ENCODE measurements around the gene KCNN1.
"Not testable (repeated sequence)": the region's sequence is repeated elsewhere in the genome, so short reads cannot be mapped to it uniquely, and the experiment has no call there.

The KCNN1 gene

GRCh38 chr19:18000915-18001776 lies 34.2 kb downstream of the KCNN1 start:
- DNase-seq (ENCODE audit: low read depth in 2 of 2) = peak; percentile 69 to 87

- DNase-seq (ENCODE audit: low read depth in 2 of 2) = no peak
Observed at GRCh38 chr19:18001777-18002345, 35.0 kb downstream of the KCNN1 start.

DNA sequence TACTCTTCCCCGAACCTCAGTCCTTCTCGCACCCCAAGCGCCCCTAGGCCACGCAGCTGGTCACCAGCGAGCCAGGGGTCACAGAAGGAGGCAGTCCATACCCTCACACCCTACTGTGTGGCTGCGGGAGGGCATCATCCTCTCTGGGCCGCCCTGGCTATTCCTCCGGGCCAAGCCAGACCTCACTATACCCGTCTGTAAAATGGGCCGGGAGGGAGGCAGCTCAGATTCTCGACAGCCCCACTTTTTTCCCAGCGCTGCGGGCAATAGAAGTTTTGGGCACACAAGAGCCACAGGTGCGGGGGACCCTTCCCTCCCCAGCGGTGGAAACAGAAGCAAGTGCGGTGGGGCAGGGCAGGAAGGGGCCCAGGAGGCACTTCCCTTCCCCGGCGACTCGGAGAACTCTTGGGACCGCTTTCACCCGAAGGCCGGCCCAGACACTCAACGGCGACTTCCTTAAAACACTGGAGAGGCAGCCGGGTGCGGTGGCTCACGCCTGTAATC lies 35.5 kb downstream of the KCNN1 start:
- DNase-seq (ENCODE audit: low read depth in 2 of 2) = no peak

- not testable (repeated sequence) for DNase-seq (ENCODE audit: low read depth in 2 of 2)
Observed at GRCh38 chr19:18005750-18006149, 38.8 kb downstream of the KCNN1 start.

DNA sequence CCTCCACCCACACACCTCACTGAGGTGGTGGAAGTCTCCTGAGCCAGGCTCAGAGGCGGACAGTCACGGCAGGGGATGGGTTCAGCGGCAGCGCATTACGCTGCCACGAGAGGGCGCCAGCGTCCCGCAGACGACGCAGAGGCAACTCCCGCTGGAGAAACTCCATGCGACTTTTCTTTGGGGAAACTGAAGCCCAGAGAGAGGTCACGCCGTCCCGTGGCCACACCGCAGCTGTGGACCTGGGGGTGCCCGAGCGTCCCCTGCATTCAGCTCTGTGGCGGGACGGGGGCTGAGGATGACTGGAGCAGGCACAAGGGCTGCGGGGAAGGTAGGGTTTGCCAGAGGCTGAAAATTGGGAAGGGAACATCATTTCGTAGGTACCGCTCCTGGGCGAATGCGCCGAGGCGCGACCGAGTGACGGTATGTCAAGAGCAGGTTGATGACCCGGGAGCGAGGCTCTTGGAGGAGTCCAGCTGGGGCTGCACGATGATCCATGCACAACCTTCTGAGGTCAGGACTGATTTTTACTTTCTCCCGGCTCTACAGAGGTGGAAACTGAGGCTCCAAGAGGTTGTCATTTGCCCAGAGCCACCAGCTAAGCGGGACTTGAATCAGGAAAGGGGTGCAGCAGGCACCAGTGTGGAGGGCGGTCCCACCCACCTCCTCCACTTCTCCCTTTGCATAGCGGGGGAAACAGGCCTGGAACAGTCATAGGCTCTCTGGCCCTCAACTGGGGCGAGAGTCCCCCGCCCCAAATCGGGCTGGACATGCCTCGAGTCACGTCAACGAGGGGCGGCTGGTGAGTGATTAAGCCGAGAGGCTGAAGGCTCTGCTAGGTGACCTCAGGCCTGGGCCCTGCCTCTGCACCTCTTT lies 40.4 kb downstream of the KCNN1 start:
- peak; percentile 61 to 76 for DNase-seq (ENCODE audit: low read depth in 2 of 2)

GRCh38 chr19:18007917-18008673 lies 41.2 kb downstream of the KCNN1 start, which contains the start of gene ARRDC2:
Gene ARRDC2, plus strand, starts transcription at chr19:18008170. Its CDS starts 141 bp downstream, at chr19:18008311.
- DNase-seq (ENCODE audit: low read depth in 2 of 2) = peak; percentile 77 to 83

- no peak for DNase-seq (ENCODE audit: low read depth in 2 of 2)
Observed at GRCh38 chr19:18008814-18009213, 41.9 kb downstream of the KCNN1 start.

DNA sequence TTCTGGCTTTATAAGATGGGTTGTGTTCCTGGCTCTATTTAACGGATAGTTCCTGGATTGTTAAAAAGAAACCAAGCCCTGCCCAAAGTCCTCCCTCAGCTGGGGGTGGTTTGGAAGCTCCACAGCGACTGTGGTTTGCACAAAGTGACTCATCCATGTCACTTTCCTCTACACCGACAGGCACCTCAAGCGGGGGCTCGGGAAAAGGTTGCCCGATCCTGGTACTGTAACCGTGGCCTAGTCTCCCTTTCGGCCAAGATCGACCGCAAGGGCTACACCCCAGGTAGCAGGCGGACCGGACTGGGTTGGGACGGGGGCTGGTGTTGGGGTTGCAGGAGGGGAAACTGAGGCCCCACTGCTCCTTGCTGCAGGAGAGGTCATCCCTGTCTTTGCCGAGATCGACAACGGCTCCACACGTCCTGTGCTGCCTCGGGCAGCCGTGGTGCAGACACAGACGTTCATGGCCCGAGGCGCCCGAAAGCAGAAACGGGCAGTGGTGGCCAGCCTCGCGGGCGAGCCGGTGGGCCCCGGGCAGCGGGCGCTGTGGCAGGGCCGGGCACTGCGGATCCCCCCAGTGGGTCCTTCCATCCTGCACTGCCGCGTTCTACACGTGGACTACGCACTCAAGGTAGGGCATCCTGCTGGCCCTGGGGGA lies 42.6 kb downstream of the KCNN1 start:
- no peak for DNase-seq (ENCODE audit: low read depth in 2 of 2)

DNA sequence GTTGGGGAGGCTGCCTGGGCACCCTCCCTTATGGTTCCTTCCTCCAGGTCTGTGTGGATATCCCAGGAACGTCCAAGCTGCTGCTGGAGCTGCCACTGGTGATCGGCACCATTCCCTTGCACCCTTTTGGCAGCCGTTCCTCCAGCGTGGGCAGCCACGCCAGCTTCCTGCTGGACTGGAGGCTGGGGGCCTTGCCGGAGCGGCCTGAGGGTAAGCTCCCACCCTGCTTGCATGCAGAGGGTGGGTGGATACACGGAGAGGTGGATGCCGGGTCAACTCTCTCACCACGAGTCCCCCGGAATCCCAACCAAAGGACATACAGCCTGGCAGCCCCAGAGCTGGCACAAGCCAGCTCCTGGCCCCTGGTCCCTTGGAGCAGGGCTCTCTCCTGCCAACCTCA lies 43.2 kb downstream of the KCNN1 start:
- no peak for DNase-seq (ENCODE audit: low read depth in 2 of 2)

DNA sequence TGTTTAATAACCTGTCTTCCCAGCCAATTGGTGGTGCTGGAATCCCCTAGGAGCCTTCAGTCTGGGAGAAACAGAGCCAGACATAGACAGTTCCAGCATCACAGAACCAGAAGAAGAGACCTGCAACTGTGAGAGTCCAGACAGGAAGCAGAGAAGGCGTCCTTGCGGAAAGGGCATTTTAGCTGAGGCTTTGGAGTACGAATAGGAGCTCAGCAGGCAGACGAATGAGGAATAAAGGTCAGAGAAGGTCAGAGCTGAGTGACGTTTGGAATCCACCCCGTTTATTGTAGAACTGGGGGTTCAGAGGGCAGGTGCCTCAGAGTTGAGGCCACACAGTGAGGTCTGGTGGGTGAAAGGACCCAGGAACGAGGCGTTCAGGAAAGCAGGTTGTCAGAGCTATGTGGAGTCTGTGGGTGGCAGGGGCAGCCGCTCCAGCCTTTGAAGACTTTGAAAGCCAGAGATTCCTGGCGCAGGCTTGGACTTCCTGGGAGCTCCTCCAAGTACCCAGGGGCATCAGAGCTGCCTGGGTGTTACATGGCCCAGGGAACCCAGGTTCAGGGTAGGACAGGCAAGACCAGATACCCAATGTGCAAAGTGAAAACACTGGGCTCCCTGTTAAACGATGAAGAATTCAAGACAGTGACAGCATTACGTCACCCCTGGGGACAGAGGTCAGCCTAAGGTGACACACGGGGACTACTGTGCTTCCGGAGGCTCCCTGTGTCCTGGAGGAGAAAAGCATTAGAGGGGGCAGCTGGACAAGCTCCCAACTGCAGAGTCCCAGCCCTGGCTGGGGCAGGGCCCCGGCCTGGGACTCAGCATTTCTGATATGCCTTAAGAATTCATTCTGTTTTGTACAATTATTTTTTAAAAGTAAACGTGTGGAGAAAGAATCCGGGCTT lies 46.6 kb downstream of the KCNN1 start:
- no peak for DNase-seq (ENCODE audit: low read depth in 2 of 2)

- DNase-seq (ENCODE audit: low read depth in 2 of 2) = no peak
Observed at GRCh38 chr19:18014197-18014596, 47.3 kb downstream of the KCNN1 start.

GRCh38 chr19:18016209-18016910 lies 49.5 kb downstream of the KCNN1 start:
- DNase-seq (ENCODE audit: low read depth in 2 of 2) = no peak

- no peak for DNase-seq (ENCODE audit: low read depth in 2 of 2)
Observed at GRCh38 chr19:18017275-18018083, 50.6 kb downstream of the KCNN1 start.

DNA sequence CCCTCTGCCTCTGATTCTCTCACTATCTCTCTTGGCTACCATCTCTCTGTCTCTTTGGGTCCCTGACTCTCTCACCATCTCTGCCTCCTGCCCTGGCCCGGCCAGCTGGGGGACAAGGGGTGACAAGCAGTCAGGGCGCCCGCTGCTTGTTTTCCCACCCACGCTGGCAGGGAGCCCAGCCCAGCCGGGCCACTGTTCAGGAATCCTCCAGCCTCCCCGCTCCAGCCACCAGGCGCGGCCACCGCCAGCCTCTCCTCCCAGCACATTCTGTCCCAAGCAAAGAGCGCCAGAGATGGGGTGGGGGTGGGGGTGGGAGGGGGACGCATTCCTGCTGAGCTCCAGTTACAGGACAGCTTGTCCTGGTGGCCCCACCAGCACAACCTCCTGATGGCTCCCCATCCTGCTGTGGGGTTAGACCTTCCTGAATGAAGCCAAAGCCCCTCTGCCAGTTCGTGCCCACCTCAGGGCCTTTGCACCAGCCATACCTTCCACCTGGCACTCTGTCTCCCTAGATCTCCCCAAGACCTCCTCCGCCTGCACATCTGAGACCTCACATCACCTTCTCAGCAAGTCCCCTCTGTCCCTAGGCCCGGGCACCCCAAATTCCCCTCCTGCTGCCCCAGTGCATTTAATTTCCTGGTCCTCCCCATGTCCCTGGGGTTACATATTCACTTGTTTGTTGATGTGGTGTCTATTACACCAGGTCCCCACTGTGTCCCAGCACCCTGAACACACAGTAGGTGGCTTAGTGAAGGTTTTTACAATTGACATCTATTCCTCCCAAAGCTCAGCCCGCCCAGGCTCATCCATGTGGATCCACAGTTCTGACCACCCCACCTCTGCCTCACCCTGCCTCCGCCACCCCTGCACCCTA lies 53.5 kb downstream of the KCNN1 start:
- no peak for DNase-seq (ENCODE audit: low read depth in 2 of 2)

GRCh38 chr19:18021121-18021755 lies 54.3 kb downstream of the KCNN1 start:
- DNase-seq (ENCODE audit: low read depth in 2 of 2) = peak in 1 of 2 experiments; percentile 47

GRCh38 chr19:18023622-18024251 lies 56.8 kb downstream of the KCNN1 start:
- DNase-seq (ENCODE audit: low read depth in 2 of 2) = peak in 1 of 2 experiments; percentile 28

All from stimulated activated CD4-positive, alpha-beta T cell treated with anti-CD3 and anti-CD28 coated beads, Interleukin-12 subunit alpha, Interleukin-12 subunit beta, amount 100 ng/mL, for 24 hours (primary cell).